ENCODE results near the gene EGFR.

DNA sequence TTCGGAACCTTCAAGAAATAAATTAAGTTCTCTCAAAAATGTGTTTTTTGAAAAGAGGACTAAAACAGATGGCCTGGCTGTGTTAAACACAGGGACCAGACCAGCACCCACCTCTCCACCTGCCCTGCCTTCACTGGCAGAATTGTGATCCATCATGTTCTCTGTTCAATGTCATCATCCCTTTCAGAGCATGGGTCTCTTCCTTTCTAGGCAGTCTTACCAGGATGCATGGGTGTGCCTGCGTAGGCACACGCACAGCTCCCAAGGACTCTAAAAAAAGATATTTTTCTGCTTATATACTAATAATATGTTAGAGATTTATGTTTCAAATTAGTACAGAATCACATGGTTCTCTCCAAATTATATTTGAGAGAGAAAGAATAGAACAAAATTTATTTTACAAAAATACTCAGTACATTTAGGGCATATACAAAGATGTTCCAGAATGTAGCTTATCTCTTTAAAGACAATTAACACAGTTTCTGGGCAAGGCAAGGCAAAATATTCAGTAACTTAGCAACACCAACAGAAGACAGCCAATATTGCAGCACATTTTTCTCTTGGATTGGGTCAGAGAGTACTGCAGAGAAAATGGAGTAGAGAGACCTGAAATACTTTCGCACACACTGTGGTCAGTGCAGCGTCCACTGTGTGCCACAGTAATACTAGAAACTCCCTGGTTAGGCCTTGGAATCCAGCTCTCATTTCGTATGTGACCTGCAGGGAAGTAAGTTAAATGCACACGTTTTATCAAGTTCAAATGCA, 52.8 kb downstream of the EGFR start:
- TF ChIP-seq, protein P1, sequence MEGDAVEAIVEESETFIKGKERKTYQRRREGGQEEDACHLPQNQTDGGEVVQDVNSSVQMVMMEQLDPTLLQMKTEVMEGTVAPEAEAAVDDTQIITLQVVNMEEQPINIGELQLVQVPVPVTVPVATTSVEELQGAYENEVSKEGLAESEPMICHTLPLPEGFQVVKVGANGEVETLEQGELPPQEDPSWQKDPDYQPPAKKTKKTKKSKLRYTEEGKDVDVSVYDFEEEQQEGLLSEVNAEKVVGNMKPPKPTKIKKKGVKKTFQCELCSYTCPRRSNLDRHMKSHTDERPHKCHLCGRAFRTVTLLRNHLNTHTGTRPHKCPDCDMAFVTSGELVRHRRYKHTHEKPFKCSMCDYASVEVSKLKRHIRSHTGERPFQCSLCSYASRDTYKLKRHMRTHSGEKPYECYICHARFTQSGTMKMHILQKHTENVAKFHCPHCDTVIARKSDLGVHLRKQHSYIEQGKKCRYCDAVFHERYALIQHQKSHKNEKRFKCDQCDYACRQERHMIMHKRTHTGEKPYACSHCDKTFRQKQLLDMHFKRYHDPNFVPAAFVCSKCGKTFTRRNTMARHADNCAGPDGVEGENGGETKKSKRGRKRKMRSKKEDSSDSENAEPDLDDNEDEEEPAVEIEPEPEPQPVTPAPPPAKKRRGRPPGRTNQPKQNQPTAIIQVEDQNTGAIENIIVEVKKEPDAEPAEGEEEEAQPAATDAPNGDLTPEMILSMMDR (IDR thresholded peaks at IDR 0.05; ENCODE audit: borderline replicate concordance, extremely low read depth, low read length, poor library complexity, severe bottlenecking): no peak
- TF ChIP-seq EZH2 (IDR thresholded peaks at IDR 0.05; ENCODE audit: borderline replicate concordance, low read depth, low read length, severe bottlenecking): no peak
